GM06990 (cell line): ENCODE data around the gene ZKSCAN5.
A peak's percentile ranks its signal among the peaks of the same experiment; 100 is the strongest.
"Not testable (repeated sequence)": the region's sequence is repeated elsewhere in the genome, so short reads cannot be mapped to it uniquely, and the experiment has no call there.

Experiments
- DNase-seq: peaks from one replicate; pipeline ENCODE4 v3.0.0-alpha.2; 2011; ENCODE audit not compliant: insufficient read length; ENCODE audit errors: extremely low read depth
- H3K27me3 ChIP-seq: replicated peaks from 2 replicates; pipeline ENCODE4 v1.6.0; 2011; ENCODE audit warnings: low read length; ENCODE audit not compliant: control insufficient read depth, insufficient read depth
- H3K36me3 ChIP-seq: 2 replicates; pipeline ENCODE4 v1.5.1; 2011; ENCODE audit warnings: low read length; ENCODE audit not compliant: control insufficient read depth, insufficient read depth
- H3K4me3 ChIP-seq: replicated peaks from 2 replicates; pipeline ENCODE4 v1.5.1; 2011; ENCODE audit warnings: low read depth, mild to moderate bottlenecking, control low read depth, low read length
- CTCF ChIP-seq: IDR thresholded peaks from 2 replicates; pipeline ENCODE4 v1.5.1; 2011; ENCODE audit warnings: low read length, control low read depth, mild to moderate bottlenecking, inconsistent platforms; ENCODE audit not compliant: insufficient read depth, poor library complexity, severe bottlenecking

ZKSCAN5 gene

DNA sequence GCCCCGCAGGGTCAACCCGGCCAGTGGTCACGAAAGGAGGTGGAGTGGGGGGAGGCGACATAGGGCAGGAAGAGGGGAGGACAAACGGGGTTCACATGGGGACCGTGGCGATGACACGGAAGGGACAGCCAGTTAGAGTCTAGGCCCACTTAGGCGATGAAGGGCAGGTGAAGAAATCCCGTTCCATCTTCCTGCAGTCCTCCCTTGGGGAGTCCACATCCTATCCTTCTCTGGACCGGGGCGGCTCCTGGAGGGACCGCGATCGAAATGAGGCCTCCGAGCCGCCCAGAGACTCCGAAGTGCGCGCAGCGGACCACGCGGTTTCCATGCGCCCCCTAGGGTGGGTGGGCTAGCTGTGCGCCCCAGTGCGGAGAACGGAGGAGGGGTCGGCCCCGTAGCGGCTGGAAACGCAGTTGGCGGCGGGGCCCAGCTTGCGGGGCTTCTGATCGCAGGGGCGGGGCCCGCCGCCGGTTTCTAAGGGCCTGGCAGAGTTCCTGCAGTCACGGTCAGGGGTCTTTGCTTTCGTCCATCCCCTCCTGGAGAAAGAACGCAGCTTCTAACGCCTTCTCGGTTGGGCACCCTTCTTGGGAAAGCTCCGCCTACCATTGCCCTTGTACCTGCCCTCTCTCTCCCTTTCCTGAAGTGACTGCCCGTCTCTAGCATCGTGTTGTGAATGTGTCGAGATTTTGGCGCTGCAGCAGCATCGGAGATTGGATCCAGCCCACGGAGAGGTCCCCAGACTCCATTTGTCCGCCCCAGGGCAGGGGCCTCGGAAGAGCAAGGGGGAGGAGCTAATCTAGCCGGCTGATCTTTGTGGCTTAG, 75.7 kb downstream of the ZKSCAN5 start:
- H3K36me3 ChIP-seq: no peaks in the 10 kb centered on the region
- H3K4me3 ChIP-seq: no peak overlapping the region; the same call in none of the 2 replicates
- DNase-seq: peak; percentile 29
- peak; percentile 21 for TF ChIP-seq CTCF
- no peaks in the 10 kb centered on the region for H3K27me3 ChIP-seq

- not testable (repeated sequence) for H3K4me3 ChIP-seq, H3K36me3 ChIP-seq, H3K27me3 ChIP-seq, DNase-seq
Measured at GRCh38 chr7:99580778-99581332, 76.4 kb downstream of the ZKSCAN5 start.
